GM21723 (cell line): Measurements from ENCODE around the gene TCF7L1.

ENCODE experiments used
- ATAC-seq: cut with Tn5 transposase; IDR thresholded peaks from one replicate; pipeline ENCODE4 v1.9.1; 2021; ENCODE audit warnings: mild to moderate bottlenecking, moderate library complexity; ENCODE audit not compliant: unreplicated experiment

TCF7L1 gene

DNA sequence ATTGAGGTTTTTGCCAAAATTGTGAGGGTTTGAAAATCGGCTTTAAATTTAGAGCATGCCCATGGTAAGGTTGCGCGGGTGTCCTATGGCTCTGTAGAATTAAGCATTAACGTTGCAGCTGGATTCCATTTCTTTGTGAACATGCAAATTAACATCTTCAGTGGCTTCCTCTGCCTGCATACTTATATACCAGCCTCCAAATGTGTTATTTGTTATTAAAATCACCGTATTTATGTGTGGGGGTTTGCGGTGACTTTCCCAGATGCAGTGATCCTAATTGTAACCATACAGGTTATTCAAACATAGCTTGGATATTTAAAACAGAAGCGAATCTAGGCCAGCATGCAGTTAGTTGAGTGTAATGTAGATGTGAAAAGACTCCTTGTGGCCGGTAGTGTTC lies 114.4 kb downstream of the TCF7L1 start:
- ATAC-seq, result no peak

DNA sequence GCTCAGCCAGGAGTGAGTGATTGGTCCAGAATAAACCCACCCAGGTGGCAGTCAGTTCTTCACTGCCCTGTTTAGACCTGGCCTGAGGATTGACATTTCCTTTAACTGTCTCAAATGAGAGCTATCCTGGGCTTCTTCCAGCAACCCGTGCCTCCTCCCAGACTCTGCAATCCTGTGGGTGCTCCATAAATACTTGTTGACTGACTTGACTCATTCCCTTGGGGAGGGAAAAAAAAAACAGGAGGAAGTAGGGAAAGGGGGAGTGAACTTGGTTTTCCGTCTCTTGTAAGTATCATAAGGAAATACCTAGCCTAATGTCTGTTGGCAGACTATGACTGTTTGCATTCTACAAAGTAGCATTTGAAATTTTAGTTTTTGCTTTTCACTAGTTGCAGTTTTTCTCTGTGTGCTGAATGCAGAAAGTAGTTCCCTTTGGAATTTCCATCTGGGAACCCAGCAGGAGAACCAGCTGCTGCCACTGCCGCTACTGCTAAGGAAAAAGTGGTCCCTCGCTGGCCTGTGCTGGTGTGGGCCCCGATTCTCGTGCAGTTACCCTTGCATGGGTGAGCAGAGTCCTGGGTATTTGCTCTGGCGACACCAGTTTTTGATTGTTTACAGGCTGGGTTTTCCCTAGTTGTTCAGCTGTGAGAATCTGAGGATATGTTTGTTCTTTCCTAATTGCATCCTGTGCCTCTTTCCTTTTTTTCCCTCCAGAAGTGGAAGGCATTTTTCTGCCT lies 115.7 kb downstream of the TCF7L1 start:
- no peak for ATAC-seq

DNA sequence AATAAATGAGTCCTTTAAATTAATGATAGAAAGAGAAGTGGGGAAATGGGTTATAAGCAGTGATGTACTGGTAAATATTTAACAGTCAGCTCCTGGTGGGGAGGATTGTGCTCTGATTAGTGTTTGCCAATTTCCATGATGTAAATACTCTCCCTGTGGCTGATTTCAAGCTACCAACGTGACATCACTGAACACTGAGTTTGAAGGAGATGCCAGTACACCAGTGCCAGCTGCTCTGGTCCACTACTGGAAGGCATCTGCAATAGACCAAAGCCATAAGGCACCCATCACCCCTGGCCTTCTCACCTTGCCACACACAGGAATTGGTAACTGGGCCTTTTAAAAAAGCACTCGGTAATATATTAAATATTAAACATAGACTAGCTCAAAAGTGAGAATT lies 116.9 kb downstream of the TCF7L1 start:
- no peak for ATAC-seq

DNA sequence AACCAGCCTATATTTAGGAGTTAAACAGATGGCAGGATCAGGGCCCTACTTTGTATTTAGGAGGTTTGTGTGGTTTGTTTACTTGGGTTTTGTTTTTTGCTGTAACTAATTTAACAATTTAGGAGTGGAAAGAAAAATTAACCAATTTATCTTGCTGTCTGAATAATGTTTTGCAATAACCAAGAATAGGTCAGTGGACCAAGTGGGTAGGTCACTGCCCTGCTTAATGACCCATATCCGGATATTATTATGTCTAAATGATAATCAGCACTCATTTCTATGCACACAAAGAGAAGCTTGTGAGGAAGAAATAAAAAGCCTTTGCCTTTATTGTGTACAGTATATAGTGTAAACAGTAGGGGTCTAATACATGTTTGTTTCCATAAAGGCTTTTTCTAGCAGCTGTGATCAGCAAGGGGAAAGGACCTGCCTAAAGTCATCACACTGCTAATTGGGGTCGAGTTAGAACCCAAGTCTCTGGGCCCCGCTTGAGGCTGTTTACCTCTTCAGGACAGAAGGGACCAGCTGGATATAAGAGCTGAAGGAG lies 118.0 kb downstream of the TCF7L1 start:
- no peak for ATAC-seq

DNA sequence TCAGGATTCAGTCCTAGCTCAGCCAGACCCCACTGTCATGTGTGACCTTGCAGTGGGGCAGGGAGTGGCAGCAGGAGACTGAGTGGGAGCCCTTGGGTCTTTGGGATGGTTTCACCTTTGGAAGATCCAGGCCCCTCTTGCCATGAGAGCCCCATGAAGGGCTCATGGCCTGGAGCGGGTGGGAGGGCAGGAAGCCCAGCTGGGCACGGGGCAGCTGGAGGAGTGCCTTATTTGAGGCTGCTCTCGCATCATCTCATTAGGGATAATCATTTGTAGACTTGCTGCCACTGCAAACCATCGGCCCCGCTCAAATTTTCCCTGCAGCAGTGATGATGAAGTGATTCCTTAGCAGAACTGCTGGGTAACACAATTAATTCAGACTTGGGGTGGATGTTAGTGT lies 120.7 kb downstream of the TCF7L1 start:
- no peak for ATAC-seq

DNA sequence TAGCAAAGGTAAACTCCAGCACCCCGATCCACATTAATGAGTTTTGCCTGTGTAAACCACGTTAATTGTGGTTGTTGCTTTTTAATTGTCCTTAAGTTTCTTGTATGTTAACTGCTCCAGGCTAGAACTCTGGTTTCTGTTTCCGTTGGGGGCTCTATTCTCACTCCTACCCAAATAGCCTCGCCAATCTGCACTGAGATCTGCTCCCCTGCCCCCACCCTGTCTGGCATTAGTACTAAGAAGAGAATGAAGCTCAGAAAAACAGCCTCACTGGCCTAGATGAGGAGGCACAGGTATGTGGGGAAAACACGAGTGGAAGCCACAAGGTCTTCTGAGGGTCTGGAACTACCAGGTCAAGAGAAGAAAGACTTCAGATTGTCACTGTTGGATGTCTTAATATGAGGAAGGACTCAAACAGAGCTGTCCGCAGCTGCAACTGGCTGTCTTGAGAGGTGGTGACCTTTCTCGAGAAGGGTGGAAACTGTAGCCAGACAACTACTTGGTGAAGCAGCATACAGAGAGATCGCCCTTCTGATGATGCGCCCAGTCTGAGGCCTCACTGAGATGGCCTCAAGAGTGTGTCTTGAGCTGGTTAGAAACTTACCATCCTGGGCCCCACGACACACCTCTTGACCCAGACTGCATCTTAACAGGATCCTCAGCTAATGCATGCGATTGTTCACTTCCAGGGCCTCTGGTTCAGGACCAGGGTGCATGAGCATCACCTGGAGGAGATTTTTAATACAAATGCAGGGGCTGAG lies 121.5 kb downstream of the TCF7L1 start:
- ATAC-seq, result no peak

DNA sequence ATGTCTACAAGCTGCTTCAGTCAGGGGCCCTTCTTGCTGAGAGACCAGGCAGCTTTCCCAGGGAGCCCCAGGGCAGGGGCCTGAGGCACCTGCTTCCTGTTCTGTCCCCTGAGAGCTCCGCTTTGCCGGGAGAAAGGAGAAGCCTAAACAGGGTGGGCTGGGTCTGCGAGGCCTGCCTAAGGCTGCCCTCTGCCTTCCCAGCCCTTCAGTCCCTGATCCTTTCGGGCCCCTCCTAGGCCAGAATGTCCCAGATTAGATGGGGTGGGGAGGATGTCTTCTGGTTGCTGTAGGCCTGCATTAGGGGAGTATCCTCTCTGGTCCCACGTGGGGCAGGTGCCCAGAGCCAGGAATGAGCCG lies 122.2 kb downstream of the TCF7L1 start:
- ATAC-seq, result no peak

DNA sequence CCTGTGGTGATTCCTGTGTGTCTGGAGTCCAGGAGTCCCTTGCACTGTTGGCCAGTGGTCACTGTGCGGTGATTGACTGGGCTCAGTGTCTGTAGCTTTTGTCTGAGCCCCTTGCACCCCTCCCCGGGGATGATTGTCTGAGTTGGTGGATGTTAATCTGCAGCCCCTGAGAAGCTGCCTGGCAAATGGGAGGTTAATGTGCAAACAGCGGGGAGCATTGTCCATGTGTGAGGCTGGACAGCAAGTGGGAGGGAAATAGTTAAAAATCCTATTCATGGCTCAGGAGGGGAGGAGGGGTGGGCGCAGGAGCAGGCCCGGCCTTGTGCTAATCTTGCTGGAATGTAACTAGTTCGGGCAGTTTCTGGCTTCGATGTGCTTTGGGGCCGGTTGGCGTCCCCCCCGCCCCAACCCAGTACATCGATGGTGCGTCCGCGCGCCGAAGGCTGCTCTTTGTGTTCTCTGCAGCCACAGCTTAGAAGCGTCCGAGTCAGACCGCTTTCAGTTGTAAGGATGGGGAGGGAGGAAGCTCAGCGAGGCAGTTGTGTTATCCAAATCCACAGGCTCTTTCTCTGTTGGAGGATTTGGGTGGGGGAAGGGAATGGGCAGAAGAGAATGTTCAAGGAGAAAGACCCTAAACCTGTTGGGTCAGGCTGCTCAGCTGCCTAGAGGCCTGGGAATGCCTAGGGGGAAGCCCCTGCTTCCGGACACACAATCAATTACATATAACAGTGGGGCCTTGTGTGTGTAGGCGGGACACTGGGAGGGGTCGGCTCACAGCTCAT lies 122.8 kb downstream of the TCF7L1 start:
- ATAC-seq, result no peak

DNA sequence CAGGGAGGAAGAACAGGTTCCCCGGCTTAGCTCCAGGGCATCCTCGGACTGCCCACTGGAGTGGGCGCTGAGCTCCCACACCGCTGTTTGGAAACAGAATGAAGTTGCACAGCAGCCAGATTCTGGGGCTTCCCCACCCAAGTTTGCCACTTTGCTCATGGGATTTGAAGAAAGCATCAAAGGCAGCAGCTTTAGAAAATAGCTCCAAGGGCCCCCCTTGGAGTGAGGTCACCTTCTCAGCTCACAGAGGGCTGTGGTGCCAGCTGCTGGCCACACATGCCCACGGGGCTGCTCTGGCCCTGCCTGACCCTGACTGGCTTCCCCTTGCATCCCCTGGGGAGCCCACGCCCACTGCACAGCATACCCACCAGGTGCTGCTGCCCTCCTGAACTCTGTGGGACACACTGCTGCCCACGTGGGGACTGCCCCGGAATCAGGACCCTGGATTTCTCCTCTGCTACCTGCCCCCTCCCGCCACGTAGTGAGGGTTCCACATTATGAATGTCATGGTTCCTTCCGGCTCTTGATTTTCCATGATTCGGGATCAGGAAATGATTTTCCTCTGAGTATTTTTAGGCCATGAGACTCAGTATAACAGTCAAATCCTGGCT lies 124.3 kb downstream of the TCF7L1 start:
- ATAC-seq, result no peak

DNA sequence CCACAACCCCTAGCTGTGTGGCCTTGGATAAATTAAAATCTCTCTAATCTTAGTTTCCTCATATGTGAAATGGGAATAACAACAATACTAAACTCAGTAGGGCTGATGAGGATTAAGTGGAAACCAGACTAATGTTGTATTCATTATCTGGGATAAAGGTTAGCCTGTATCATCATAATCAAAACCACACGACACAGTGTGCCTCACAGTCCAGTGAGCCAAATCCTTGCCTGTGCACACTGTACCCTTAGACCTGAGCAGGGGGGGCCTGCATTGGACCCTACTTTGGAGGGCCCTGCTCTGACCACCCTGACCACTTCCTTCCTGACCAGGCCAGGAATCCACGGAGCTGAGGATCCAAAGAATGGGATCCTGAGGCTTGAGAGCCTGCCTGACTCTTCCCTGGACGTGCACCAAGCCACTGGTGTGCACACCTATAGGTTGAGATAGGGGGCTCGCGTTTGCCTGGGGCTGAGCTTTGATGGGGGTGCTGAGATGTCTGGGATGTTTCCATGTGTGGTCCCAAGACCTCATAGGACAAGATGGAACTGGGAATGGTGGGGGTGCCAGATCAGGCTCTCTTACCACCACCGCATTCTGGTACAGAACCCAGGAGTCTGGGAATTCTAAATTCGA lies 124.9 kb downstream of the TCF7L1 start:
- no peak for ATAC-seq

DNA sequence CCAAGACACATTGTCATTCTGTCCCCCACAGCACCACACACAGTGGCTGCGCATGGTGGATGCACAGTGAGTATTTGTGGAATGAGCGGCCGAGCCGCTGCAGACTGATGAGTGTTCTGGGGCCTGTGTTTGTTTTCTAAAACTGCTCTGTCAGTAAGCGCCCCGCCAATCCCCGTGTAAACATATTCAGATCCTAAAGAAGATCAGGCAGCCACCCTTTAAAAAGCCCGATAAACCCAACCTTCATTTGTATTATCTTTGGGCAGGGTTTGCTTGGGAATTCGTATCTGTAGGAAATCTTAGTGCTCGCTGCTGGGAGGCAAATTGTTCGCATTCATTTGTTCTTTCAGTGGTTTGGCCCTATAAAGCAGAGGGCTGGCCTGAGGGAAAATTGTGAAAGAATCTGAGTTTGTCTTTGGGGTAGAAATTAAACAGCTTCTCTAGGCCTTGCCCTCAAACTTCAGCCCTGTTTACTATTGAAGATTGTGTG lies 126.0 kb downstream of the TCF7L1 start:
- ATAC-seq, result no peak

DNA sequence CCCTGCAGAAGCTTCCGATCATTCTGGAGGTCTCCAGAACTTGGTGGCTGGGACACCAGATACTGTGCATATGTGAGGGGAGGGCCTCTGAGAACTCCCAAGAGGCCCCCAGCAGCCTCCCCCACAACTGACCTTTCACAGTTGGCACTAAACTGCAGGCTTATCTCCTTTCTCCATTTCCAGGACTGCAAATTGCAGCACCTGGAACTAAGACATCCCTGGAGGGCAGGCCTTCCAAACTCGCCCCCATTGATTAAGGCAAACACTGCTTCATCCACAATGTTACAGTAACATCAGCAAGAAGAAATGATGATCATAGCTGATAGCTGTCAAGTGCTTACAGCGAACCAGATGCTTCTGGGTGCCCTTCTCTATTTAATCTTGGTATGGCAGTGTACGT lies 126.7 kb downstream of the TCF7L1 start:
- ATAC-seq, result no peak

DNA sequence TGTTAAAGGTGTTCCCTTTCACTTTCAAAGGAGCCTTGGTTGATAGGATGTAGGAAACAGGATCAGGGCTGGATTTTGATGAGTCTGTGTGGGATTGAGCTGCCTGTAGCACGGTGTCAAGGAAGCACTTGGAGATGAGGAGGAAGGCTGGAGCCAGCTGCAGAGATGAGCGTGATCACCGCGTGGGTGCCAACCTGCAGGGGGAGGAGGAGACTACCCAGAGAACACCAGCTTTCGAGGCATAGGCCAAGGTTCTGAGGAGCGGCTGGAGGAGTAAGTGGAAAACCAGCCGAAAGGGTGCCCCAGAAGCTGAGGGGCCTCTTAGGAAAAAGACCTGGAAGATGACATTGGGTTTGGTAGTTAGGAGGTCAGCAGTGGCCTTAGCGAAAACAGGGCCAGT lies 130.4 kb downstream of the TCF7L1 start:
- no peak for ATAC-seq

DNA sequence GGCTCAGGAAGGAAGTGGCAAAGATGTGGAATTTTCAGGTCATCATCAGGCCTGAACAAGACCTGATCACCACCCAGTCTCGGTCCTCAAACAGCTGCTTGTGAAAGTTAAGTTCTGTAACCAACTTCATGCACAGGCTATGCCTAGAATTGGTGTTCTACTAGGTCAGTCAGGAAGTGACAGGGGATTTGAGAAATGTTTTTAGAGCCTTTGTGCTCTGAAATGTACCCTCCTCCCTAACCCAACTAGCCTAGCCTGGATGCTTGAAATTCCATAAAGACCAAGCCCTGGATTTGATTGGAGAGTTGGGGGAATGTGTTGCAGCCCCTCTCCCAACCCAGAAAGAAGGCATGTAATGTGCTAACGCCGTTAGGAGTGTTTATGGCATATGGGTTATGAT lies 131.3 kb downstream of the TCF7L1 start:
- ATAC-seq, result no peak

DNA sequence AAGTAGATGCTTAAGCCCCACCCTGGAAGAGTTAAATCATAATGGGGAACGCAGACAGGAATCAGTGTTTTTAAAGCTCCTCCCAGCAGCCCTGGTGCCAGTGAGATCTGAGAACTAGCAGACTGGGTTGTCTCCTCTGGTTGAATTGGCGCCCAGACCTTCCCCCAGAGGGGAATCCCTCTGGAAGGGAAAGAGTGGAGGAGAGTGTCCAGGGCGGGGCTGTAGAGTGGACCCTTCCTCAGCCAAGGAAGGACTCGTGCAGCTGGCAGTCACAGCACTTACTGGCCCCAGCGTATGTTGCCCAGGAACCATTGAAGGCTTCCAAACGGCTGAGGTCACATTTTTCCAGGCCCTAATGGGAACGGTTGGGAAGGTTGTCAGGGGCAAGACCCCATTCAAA lies 132.1 kb downstream of the TCF7L1 start:
- ATAC-seq, result no peak

DNA sequence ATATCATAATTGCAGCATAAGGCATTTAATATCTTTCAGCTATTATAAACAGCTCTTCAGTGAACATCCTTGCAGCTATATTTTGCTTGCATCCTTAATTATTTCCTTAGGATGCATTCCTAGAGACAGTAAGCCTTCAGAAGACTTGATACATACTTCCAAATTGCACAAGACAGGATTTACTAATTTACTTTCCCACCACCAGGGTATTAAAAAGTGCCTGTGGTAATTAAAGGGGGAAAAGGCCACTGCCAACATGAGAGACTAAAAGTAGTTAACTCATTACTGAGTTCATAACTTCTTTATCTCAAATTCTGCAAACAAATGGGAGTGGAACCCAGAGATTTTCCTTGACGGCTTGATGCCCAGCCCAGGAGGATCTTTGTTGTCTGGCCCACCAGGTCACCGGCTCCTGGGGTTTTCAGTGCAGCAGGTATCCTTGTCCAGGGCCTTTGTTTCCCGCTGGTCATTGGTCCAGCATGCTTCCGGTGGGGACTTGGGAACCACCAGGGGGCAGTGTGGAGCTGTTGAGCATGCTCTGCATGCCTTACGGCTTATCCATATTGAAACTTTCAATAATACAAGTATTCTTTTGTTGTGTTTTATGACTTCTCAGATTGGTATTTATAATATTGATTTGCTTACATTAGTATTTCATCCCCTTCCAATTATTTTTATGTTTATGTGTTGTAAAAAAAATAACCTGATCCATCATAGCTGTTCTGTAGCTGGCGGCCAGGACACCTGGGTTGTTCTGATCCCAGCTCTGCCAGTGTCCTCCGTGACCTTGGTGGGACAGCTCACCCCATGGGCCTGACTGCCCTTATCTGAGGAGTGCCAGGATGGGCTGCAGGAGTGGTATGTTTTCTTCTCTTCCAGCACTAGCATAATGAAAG lies 133.2 kb downstream of the TCF7L1 start:
- peak; percentile 83 for ATAC-seq

DNA sequence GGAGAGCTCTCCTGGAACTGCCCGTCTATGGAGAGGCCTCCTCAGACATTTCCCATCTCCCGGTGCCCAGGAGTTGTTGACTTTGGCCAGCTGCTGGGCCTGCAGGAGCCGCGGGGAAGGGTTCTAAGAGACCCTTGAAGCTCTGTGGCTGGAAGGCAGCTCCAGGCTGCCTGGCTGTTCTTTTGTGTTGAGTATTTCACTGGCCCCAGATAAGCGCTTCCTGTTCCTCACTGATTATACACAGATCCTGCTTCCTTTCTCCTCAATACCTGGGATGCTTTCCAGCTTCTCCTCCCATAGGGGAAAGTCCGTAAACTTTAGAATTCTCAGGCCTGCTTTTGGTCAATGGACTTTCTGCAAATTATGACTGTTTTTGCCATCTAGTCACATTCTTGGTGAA lies 136.8 kb downstream of the TCF7L1 start:
- no peak for ATAC-seq

DNA sequence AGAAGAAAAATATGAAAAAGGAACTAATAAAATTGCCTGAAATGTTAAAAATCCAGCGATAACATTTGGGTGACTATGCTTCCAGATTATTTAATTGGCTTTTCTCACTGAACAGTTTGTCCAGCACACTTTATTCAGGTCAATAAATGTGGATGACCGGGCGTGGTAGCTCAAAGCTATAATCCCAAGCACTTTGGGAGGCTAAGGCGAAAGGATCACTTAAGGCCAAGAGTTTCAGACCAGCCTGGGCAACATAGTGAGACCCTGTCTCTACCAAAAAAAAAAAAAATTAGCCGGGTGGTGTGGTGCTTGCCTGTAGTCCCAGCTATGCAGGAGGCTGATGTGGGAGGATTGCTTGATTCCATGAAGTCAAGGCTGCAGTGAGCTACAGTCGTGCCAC lies 139.2 kb downstream of the TCF7L1 start:
- no peak for ATAC-seq
